ENCODE data around the gene TGIF2.
A peak's percentile ranks its signal among the peaks of the same experiment; 100 is the strongest.
"Not testable (repeated sequence)": the region's sequence is repeated elsewhere in the genome, so short reads cannot be mapped to it uniquely, and the experiment has no call there.

The TGIF2 gene

GRCh38 chr20:36604952-36605398 is 31.6 kb downstream of the TGIF2 start:
- Histone ChIP-seq H3K27ac (peak overlapping the region; percentile 46), H3K79me2 (peaks cover 21% of the 10 kb centered on the region), H3K4me3 (ENCODE audit: low read depth, low read length) (peak overlapping the region; percentile 91), H3K27me3 (ENCODE audit: control insufficient read depth, insufficient read depth, low read length) (no peaks in the 10 kb centered on the region), H3K4me1 (peaks cover 16% of the 10 kb centered on the region), H2AFZ (peak overlapping the region; percentile 98), H3K9ac (no peak overlapping the region), H3K36me3 (ENCODE audit: control insufficient read depth, insufficient read depth, low read length) (no peaks in the 10 kb centered on the region), H3K4me2 (ENCODE audit: low read length) (peak overlapping the region; percentile 61), H3K9me3 (ENCODE audit: control insufficient read depth, low read length) (no peaks in the 10 kb centered on the region)
- TF ChIP-seq CTCF (IDR thresholded peaks at IDR 0.05), result no peak

GRCh38 chr20:36605399-36606157 is 32.2 kb downstream of the TGIF2 start, which contains the start of gene RAB5IF:
Gene RAB5IF (plus strand): TSS chr20:36605779. CDS start chr20:36605952, 173 bp downstream.
- peak within 1 kb of the TSS; percentile 82 for H3K4me2 ChIP-seq (ENCODE audit: low read length)
- peaks cover 21% of the 10 kb centered on the region for H3K79me2 ChIP-seq
- peak within 1 kb of the TSS; percentile 65 for H3K27ac ChIP-seq
- peak within 1 kb of the TSS; percentile 63 for H3K9ac ChIP-seq
- peak within 1 kb of the TSS; percentile 98 for H2AFZ ChIP-seq
- H3K4me1 ChIP-seq, result peaks cover 16% of the 10 kb centered on the region
- H3K36me3 ChIP-seq (ENCODE audit: control insufficient read depth, insufficient read depth, low read length), result no peaks in the 10 kb centered on the region
- no peaks in the 10 kb centered on the region for H3K9me3 ChIP-seq (ENCODE audit: control insufficient read depth, low read length)
- TF ChIP-seq CTCF (IDR thresholded peaks at IDR 0.05), result peak; percentile 94
- H3K27me3 ChIP-seq (ENCODE audit: control insufficient read depth, insufficient read depth, low read length), result no peaks in the 10 kb centered on the region
- peak within 1 kb of the TSS; percentile 91 for H3K4me3 ChIP-seq (ENCODE audit: low read depth, low read length)

- Histone ChIP-seq H3K27ac (peak overlapping the region; percentile 65), H2AFZ (peak overlapping the region; percentile 81), H3K4me3 (ENCODE audit: low read depth, low read length) (peak overlapping the region; percentile 91), H3K4me1 (peaks cover 16% of the 10 kb centered on the region), H3K36me3 (ENCODE audit: control insufficient read depth, insufficient read depth, low read length) (no peaks in the 10 kb centered on the region), H3K4me2 (ENCODE audit: low read length) (peak overlapping the region; percentile 82), H3K9me3 (ENCODE audit: control insufficient read depth, low read length) (no peaks in the 10 kb centered on the region), H3K9ac (peak overlapping the region; percentile 63), H3K79me2 (peaks cover 21% of the 10 kb centered on the region), H3K27me3 (ENCODE audit: control insufficient read depth, insufficient read depth, low read length) (no peaks in the 10 kb centered on the region)
- no peak for TF ChIP-seq CTCF (IDR thresholded peaks at IDR 0.05)
These were observed 33.0 kb downstream of the TGIF2 start for GRCh38 chr20:36606158-36607066.

GRCh38 chr20:36607586-36608387 is 34.4 kb downstream of the TGIF2 start:
- H3K4me1 ChIP-seq, result peaks cover 16% of the 10 kb centered on the region
- no peaks in the 10 kb centered on the region for H3K27me3 ChIP-seq (ENCODE audit: control insufficient read depth, insufficient read depth, low read length)
- no peak for TF ChIP-seq CTCF (IDR thresholded peaks at IDR 0.05)
- H3K4me2 ChIP-seq (ENCODE audit: low read length), result no peak overlapping the region
- no peak overlapping the region for H3K27ac ChIP-seq
- no peak overlapping the region for H2AFZ ChIP-seq
- no peak overlapping the region for H3K4me3 ChIP-seq (ENCODE audit: low read depth, low read length)
- no peaks in the 10 kb centered on the region for H3K9me3 ChIP-seq (ENCODE audit: control insufficient read depth, low read length)
- no peak overlapping the region for H3K9ac ChIP-seq
- H3K79me2 ChIP-seq, result peaks cover 21% of the 10 kb centered on the region
- H3K36me3 ChIP-seq (ENCODE audit: control insufficient read depth, insufficient read depth, low read length), result no peaks in the 10 kb centered on the region

- H3K9me3 ChIP-seq (ENCODE audit: control insufficient read depth, low read length); H3K9ac ChIP-seq; H3K4me2 ChIP-seq (ENCODE audit: low read length); H3K4me3 ChIP-seq (ENCODE audit: low read depth, low read length); H3K36me3 ChIP-seq (ENCODE audit: control insufficient read depth, insufficient read depth, low read length); H2AFZ ChIP-seq; H3K27ac ChIP-seq; H3K27me3 ChIP-seq (ENCODE audit: control insufficient read depth, insufficient read depth, low read length): not testable (repeated sequence)
- Histone ChIP-seq H3K79me2 (peaks cover 21% of the 10 kb centered on the region), H3K4me1 (peaks cover 16% of the 10 kb centered on the region)
These were observed 35.0 kb downstream of the TGIF2 start for GRCh38 chr20:36608388-36608728.

Measured in parathyroid adenoma (tissue), 2 donors.